ENCODE data around the gene EMILIN1.

GRCh38 chr2:27135478-27135955, 57.1 kb downstream of the EMILIN1 start:
- TF ChIP-seq CTCF (IDR thresholded peaks at IDR 0.05) (no peak), POLR2A (IDR thresholded peaks at IDR 0.05) (no peak), EP300 (IDR thresholded peaks at IDR 0.05) (no peak)
